ENCODE results near the gene GTF2F2.

Gene GTF2F2

DNA sequence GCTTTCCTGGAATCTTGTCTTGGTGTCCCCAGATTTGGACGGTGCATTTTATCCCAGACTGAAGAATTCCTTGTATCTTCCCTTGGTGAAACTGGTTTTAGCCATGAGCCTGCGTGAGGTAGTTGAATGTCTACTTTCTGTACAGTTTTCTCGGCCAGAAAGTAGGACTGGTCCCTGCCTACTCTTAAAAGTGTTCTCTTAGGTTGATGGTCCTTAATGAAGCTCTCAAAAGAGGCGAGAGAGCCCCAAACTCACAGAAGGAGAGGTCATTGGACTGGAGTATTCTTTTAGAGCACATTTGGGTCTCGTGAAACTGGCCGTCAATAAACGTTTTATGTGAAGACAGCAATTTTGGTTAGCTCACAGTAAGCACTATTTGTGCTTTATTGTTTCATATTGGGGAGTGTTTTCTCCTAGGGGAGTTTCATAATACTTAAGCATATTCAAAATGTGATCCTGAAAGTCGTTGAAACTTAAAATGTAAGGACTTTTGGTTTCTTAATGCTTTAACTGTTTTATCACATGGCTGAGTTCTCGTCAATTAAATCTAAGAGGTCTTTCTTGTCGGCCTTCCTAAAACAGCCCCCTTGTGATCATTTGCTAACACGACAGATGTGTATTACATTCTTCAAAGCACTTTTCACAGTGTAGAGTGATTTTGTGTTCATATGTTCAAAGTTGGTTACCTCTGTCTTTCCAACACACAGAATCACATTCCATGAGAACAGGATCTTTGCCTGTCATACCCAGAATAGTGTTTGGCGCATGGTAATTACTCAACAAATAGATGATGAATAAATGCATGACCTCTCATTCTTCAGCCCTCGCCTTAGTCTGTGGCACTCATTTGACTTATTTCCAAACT lies 889 bp downstream of the GTF2F2 start:
- no peak for DNase-seq

DNA sequence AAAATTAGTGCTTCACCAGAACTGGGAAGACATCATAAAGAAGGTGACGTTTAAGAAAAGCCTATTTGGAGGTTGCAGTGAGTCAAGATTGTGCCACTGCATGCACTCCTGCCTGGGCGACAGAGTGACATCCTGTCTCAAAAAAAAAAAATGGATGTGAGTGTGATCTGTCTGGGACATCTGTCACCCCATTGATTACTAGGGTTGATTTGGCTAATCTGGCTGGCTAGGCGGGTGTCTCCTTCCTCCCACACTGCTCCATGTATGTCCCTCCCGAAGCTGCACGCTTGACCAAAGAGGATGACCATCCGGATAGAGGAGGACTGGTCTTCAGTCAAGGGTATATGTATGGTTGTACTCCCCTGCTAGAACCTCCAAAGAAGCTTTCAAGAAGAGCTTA lies 2.6 kb downstream of the GTF2F2 start:
- DNase-seq: no peak

DNA sequence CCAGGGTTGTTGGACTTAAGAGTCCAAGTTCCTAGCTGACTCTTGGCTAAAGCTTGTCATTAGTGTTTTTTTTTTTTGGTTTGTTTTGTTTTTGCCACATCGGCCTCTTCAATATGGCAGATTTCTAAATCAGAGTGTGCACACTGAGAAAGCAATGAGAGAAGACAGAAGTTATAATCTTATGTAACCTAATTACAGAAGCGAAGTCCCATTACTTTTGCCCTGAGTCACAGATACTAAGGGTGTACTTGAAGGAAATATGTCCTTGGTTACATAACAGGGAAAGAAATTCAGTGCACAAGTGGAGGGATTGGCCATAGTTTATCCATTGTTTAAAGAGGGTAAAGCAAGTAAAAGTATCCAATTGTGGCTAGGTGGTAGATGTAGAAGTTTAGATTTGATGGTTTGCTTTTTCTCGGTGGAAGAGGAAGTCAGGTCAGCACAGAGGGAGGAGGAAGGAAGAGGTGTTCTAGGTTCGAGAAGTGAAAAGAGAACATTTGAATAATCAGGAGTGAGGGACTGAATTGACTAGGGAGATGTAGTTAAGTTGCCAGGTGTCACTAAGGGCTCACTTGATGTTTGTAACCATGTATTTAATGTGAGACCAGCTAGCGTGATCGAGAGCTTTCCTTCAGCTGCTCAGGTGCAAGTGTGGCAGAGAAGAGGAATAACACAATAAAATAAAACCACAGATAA lies 12.2 kb downstream of the GTF2F2 start:
- no peak for DNase-seq

DNA sequence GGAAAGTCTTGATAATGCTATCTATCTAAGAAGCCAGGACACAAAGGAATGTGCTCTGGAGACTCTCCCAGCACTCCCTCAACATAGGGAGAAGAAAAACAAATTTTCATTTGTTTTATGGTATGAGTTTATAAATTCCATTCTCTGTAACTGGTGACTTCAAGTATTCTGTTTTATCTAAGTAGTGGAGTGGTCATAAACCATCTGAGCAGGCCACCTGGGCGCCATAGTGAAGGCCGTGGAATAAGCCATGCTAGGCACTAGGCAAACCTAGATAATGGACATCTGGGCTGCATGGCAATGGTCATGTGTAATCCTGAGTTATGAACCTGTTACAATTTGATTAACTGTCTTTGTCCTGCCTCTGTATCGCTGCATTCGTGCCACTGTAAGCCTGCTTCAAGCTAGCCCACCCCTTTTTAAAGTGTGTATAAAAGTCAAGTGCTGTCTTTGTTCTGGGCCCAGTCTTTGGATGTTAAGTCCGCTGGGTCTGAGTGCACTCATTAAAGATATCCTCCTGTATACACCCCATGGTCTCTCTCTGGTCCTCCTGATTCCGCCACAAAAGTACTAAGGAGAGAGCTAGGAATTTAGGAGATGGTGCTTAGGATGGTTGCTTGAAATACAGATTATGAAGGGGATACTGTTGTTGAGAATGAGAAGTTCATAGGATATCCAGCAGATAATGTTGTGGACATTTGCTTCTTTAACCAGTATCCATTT lies 13.2 kb downstream of the GTF2F2 start:
- no peak for DNase-seq

DNA sequence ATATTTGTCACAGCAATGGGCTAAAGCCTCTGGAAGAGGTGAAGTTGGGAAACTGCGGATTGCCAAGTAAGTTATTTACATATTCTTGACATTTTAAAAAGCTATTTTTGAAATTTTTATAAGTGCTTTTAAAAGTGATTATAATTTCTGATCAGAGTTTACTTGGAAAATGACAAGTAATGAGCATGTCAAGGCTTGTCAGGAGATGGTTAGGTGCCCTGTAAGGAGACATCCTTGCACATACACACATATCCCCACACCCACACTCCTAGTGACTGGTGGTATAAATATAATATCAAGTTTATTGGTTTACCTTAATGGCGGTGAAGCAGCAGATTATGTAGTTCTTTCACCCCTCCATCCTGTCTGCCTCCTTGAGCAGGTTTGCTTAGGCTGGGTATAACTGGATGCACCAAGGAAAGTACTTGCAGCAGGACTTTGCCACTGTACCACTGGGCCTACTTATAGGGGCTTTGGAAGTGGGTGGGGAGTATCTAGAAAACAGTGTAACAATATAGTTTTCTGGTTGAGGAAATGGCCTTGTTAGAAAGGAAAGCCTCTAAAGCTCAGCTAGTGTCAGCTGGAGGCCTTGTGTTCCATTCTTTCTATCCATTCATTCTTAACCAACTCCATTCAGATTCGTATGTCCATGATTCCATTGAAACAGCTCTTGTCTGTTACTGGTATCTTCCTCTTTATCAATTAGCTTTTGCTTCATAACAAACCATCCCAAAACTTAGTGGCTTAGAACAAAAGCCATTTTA lies 16.6 kb downstream of the GTF2F2 start:
- DNase-seq: no peak

DNA sequence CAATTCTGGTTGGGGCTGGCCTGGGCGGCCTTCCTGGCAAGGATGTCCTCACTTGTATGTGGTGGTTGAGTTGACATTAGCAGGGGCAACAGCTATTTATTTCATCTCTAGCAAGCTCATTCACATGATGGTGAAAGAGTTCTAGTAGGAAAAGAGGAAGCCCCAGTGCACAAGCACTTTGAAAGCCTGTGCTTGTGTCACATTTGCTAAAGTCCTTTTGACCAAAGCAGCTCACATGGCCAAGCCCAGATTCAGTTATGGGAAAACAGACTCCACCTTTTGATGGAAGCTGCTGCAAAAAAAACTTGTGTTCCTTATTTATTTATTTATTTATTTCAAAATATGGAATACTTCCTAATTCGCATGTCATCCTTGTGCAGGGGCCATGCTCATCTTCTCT lies 17.2 kb downstream of the GTF2F2 start:
- no peak for DNase-seq

DNA sequence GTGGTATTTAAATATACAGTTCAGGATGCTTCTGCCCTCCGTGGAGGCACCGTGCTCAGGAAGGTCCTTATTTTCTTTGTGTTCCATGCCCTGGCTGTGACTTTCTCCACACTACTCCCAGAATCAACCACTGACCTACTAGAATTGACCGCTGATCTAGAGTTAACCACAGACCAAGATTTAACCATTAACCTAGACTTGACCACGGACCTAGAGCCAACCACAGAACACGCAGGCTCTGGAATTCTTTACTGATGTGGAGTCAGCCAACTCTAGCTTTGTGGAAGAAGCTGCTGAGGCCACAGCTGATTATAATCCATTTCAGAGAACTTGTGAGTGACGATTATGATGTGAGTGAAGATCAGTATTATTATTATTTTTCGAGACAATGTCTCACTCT lies 18.0 kb downstream of the GTF2F2 start:
- DNase-seq: no peak

DNA sequence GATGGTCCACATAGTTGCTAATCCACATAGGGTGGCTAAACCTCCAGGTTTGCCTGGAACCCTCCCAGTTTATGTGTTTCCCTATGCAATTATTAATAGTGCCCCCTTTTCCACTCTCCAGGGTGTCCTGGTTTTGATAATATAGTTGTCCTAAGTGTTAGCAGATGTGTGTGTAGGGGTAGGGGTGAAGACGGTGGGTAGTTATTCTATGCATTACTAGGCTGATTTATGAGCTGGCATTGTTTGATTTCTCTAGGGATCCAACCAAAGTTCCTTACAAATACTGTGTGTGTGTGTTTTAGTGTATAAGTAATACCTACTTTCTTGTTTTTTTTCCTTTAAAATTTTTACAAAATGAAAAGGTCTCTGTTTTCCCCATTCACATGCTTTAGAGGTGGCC lies 21.1 kb downstream of the GTF2F2 start:
- no peak for DNase-seq

DNA sequence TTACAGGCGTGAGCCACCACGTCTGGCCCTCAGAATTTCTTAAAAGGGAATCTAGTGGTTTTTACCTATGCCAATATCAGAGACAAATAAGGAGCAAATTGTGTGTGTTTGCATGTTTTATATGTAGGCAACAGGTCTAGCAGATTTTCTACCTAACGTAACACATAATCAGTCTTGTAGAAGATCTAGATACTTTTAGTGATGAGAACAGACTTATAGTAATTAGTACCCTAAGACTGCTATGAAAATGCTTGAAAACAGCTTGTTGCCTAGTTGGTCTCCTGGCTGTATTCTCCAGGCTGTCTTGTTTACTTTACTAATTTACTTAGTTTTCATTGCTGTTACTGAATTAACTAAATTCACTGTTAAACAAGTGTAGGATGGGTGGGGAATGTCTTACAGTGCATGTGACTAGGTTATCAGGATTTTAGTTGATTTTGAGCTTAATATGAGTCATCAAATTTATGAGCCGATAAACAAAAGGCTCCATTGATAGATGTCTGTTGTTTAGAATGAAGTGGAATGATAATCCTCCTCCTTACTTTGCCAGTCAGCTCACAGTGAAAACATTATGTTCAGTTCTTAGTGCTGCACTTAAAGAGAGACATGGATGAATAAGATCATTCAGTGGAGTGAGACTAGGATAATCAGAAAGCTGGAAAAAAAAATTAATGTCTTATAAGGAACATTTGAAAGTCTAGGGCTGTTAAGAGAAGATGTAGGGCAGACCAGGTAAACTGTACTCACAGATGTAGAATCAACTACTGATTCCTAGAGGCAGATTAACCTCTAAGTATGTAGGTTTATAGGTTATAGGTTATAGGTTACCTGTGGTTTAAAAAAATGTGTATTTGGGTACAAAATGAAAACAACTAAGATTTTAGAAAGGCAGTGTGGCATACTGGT lies 22.4 kb downstream of the GTF2F2 start:
- DNase-seq: peak in 1 of 58 donors; percentile 49

DNA sequence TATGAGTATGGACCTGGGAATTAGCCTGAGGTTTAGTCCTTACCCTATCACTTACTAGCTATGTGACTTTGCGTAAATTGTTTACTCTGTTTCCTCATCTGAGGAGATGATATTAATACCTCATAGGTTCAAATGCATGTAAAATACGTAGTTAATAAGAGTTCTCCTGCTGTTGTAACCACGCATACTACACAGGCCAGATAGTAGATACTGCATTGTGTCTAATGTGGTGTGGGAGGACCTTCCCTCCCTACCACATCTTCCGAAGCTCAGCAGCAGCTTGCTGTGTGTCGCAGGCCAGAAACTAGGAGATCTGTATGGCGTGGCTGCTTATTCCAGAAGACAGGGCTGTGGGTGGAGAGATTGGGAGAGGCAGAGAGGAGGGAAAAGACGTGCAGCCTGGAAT lies 23.0 kb downstream of the GTF2F2 start:
- peak in 30 of 58 donors; percentile 2 to 69 (median 8) for DNase-seq

DNA sequence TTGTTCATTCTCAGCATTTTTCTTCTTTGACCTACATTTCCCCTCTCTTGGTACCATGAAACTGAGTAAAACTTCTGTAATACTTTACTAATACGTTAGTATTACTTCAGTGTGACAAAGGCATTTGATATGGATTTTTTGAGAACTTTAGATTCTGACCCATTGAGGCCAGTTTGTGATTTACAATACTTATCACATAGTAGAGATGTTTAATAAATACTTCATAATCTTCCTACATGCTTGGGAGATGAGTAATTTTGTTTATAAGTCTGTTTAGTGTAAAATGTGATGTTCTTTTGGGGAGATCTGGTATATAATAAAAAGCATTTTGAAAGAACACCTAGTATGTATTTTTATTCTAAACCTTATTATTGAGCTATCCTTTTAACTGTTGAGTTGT lies 29.7 kb downstream of the GTF2F2 start:
- no peak for DNase-seq

DNA sequence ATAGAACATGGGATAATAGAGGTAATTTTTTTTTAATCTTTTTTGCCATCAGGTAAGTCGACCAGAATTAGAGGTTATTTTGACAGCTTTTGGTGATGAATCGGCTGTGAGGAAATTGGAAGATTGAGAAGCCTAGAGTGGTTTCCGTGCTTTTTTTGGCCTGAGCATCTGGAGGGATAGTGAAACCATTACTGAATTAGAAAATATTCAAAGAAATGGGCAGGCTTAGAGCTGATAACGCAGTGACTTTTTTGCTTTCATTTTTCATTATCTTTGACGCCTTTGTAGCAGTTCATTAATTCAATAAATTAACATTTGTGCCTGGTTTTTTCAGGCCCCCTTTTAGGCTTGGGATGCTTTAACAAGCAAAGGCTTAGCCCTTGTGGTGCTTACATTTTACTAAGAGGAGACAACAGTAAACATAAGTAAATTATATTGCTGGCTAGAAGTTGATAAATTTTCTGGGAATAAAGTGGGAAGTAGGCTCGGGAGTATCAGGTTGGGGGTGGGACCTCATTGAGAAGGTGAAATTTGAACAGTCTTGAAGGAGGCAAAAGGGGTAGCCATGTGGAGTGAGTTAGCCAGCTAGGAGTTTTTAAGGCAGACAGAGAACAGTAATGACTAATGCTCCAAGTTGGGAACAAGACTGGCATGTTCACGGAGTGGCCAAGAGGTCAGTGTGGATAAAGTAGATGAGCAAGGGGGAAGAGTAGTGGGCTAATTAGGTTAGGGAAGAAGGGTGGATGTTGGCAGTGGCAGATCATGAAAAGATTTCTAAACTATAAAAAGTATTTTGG lies 36.5 kb downstream of the GTF2F2 start:
- no peak for DNase-seq

DNA sequence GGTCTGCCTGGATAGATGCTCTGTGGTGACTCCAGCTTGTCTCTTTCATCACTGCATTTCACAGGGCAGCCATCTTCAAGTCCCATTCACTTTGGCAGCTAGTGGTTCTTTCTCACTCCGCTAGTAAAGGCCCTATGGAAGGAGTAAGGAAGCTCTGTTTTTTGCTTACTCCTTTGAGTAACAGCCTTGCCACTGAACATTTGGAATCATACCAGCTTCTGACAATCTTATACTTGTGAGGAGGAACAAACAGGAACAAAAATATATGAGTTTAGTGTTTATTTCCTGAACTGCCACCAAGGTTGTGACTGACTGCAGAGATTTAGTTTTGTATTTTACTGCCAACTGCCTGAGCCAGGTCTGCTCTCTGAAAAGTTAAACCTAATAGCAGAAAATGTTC lies 41.9 kb downstream of the GTF2F2 start:
- peak in 1 of 58 donors; percentile 3 for DNase-seq

DNA sequence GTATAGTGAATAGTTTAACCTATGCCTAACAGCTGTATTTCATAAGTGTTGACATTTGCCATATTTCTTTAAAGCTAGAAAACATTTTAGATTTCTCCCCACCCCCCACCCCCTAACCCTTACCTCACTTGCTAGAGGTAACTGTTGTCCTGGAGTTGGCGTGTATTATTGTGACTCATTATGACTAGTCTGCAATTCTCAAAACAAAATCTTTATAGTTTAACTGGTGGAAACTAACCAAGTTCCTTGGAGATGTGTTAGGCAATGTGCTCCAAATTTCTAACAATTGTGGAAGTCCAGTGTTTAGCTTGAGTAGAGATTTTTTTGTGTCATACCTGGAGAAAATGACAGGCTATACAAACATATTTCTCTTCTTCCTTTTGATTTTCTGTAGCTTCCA lies 42.5 kb downstream of the GTF2F2 start:
- DNase-seq: no peak

DNA sequence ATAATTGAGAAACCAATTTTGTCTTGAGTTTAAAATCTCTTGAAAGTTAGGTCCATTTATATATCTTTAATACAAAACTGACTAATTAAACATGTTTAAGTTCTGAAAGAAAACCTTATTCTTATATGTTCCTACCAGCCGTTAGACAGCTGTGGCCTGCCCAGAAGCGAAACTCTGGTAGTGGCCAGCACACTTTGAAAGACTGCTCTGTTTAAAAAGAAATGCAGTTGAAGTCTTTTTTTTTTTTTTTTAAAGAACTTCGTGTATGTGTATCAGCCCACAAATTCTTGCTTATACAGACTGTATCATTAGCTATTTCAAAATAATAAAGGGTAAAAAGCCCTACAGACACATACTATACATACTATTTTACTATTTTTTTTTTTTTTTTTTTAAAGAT lies 46.5 kb downstream of the GTF2F2 start:
- no peak for DNase-seq

DNA sequence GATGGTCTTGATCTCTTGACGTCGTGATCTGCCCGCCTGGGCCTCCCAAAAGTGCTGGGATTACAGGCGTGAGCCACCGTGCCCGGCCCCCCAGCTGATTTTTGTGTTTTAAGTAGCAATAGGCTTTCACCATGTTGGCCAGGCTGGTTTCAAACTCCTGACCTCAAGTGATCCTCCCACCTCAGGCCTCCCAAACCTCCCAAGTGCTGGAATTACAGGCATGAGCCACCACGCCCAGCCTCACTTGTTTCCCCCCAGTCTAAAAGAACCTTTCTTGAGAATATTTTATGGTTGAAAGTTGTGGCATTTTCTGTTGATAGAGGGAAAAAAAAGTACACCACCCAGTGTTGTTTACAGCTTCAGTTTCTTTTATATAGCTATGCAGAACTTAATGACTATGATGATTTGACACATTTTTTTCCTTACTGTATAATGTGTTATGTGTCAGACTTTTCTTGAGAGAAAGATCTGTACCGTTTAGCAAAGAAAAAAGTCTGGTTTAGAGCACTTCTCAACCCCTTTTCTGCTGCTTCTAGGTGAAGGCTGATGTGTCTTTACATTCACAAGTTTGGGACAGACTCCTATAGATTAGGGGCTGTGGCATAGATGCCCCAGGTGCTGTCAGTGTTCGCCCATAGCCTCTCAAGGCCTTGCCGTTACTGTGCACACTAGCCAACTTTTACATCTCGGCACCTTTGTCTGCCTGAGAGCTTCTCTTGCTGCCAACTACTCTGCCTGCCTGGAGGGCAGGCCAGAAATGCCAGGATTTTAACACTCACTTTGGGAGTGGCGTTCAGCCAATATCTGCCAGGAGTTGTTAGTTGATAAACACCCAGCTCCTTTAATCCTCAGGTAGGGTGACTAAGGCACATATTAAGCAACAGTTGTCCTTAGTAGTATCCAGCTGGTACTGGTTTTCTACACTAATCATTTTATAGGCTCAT lies 47.6 kb downstream of the GTF2F2 start:
- DNase-seq: no peak

DNA sequence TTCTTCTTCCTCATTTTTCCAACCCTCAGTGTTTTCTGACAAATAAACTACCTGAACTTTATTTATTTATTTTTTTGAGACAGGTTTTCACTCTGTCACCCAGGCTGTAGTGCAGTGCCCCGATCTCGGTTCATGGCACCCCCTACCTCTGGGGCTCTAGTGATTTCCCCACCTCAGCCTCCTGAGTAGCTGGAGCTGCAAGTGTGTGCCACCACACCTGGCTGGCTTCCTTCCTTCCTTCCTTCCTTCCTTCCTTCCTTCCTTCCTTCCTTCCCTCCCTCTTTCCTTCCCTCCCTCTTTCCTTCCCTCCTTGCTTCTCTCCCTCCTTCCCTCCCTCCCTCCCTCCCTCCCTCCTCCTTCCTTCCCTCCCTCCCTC lies 48.2 kb downstream of the GTF2F2 start:
- no peak for DNase-seq

DNA sequence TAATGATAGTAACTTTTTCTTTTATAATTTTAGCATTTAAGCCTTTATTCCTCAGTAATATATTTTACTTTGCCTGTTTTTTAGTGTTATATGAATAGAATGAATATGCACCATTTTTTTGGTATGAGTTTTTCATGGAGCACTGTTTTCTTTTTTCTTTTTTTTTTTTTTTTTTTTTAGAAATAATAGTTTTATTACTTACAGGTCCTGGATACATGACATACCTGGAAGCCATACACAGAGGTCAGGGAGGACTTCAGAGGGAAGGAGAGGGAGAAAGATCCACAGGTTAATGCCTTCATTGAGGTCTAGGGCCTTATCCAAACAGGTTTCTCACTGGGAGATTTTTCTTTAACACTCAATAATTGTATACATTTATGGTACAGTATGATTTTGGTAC lies 54.2 kb downstream of the GTF2F2 start:
- no peak for DNase-seq
